HG02759 (cell line): Measurements from ENCODE around the gene NOS1.
"Not testable (repeated sequence)": the region's sequence is repeated elsewhere in the genome, so short reads cannot be mapped to it uniquely, and the experiment has no call there.

Experiments
- ATAC-seq: cut with Tn5 transposase; IDR thresholded peaks from one replicate; pipeline ENCODE4 v1.9.1; 2021; ENCODE audit warnings: mild to moderate bottlenecking, moderate library complexity; ENCODE audit not compliant: unreplicated experiment

Gene NOS1

DNA sequence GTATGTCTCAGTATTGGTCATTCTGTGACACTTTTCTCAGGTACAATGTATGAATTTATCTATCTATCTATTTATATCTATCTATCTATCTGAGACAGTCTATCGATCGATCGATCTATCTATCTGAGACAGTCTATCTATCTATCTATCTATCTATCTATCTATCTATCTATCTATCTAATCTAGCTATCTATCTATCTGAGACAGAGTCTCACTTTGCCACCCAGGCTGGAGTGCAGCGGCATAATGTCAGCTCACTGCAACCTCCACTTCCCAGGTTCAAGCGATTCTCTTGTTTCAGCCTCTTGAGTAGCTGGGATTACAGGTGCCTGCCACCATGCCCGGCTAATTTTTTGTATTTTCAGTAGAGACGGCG is 180.0 kb downstream of the NOS1 start:
- not testable (repeated sequence) for ATAC-seq

- no peak for ATAC-seq
Observed at GRCh38 chr12:117180758-117181467, 180.5 kb downstream of the NOS1 start.

DNA sequence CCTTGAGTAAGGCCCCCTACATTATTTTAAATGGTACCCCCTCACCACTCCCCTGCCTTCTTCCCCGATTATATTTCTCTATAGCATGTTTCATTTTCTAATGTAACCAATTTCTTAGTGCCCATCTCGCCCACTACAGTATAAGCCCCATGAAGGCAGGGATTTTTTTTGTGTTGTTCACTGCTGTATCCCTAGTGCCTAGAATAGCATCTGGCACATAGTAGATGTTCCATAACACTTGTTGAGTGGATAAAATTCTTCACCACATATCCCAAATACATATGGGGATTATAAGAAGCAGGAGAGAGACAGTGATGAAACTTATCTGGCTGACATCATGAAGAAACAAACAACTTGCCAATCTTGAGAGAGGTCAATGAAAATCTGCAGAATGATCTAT is 182.7 kb downstream of the NOS1 start:
- ATAC-seq = no peak

DNA sequence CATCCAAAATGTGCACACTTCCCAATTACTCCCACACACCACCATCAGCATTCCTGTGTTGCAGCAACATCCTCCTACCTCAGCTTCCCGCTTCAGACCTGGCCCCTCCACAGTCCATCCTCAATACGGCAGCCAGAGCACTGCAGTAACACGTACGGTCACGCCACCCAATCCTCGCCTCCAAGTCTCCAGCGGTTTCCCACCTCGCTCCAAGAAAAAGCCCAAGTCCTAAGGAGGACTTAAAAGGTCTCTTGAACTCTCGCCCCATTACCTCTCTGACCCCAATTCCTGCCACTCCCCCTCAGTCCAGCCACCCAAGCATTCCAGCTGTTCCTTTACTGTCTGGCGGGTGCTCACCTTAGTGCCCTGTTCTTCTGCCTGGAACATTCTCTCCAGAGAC is 183.1 kb downstream of the NOS1 start:
- ATAC-seq = no peak

GRCh38 chr12:117172168-117172567 is 189.3 kb downstream of the NOS1 start:
- ATAC-seq = no peak

- no peak for ATAC-seq
Observed at GRCh38 chr12:117171499-117172162, 189.8 kb downstream of the NOS1 start.

- no peak for ATAC-seq
Observed at GRCh38 chr12:117169548-117169947, 191.9 kb downstream of the NOS1 start.

GRCh38 chr12:117168976-117169375 is 192.4 kb downstream of the NOS1 start:
- ATAC-seq = no peak

DNA sequence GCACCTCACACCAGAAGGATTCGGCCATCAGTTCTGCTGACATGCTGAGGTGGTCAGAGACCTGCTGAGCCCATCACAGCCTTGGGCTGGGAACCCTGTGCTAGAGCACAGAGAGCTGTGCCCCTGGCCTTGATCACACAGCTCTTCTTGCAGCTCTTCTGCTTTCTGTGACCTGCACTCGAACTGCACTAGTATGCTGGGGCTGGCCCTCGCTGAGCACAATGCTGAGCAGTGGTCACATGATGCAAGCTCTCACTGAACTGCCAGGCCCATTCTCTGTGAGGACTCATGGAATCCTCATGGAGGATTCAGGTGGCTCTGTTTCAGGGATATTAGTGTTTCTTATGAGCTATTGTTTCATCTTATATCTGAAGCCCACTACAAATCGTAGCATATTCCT is 193.7 kb downstream of the NOS1 start:
- ATAC-seq = no peak

DNA sequence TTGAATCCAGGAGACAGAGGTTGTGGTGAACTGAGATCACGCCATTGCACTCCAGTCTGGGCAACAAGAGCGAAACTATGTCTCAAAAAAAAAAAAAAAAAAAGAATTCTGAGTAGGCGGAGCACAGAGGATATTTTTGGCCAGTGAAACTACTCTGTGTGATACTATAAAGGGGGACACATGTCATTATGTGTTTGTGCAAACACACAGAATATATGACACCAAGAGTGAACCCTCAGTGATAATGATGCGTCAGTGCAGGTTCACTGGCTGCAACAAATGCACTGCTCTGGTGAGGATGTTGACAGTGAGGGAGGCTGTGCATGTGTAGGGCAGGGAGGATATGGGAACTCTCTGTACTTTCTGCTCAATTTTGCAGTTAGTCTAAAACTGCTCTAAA is 195.3 kb downstream of the NOS1 start:
- no peak for ATAC-seq

- no peak for ATAC-seq
Observed at GRCh38 chr12:117165342-117165741, 196.1 kb downstream of the NOS1 start.

DNA sequence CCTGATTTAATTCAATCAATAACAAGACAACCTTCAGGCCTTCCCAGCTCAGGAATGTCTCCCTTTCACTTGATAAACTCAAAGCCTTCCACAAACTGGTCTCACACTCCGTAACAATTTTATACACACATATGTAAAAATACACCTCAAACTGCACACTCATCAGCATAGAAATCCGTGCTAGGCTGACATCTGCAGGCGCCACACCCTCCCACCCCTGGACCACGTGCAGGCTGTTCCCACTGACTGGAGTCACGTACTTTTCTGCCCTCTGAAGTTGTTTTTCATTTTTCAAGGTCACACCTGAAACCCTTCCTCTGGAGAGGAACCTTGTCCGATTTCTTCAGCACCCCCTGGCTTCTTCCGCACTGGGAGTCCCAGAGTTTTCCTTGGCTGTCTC is 198.8 kb downstream of the NOS1 start:
- ATAC-seq = no peak

DNA sequence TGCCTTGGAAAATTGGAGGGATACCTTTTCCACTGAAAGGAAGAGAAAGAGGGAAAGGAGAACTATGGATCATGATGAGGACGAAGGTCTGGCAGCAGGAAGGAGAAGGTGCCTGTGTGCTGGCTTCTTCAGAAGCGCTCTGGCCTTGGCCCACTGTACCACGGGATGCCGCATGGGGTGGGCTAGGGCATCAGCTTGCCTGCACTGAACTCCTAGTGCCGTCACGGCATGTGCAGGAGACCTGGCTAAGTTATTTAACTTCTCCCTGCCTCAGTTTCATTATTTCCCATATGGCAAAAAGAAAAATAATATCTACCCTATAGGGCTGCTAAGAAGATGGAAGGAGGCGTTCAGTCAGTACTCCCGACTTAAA is 199.3 kb downstream of the NOS1 start:
- ATAC-seq = no peak

GRCh38 chr12:117161460-117162166 is 199.8 kb downstream of the NOS1 start:
- ATAC-seq = no peak

DNA sequence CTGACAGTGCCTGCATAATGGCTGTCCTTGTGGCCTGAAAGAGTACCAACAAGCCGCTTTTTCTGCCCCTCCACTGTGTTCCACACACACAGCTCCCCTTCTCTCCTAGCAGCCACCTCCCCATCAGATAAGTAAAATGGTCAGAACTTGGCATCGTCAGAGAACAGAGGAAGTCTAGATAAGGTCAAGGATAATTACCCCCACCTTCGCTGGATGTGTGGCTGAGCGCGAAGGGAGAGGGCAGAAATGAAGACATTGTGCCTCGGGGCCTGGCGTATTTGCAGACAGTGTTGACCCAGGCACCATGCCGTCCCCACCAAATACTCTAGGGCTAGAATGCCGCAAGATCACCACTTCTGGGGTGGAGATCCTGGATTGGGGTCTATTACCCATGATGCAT is 201.8 kb downstream of the NOS1 start:
- no peak for ATAC-seq

DNA sequence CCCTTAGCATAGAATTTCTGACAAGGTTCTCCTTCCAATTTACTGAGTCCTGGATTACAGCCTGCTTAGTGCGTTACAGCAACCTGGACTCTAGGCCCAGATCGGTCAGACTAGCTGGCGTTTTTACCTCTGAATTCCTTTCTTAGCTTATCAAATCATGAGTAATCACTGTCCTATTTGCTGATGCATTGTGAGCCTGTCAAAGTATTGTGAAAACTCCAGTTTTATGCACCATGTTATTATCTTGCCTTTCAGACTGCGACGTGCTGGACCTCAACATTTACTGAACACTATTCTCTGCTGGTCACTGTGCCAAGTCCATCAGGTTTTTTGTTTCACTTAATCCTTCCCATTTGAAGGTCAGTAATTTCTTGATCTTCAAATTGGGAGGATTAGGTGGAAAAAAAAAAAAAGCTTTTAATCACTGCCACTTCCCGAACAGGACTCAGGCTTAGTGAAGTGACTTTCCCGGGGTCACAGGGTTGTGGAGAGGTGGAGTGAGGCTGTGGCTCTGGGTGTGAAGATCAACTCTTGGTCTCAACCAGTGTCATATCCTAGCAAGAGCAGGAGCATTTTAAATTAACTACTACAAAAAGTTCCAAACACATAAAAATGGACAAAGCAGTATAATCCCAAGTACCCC is 202.4 kb downstream of the NOS1 start:
- no peak for ATAC-seq
